K562 (cell line): ENCODE data around the gene C1orf74. TPM values are rescaled to one million over a fixed set of nuclear protein-coding genes. Genes with fewer than 3 reads are reported as not detected.

Experiments used
- ATAC-seq: fragments of 200-7000 bp; cut with Tn5 transposase; 3 replicates; pipeline ENCODE4 v1.9.1; 2020; ENCODE audit warnings: moderate library complexity
- BruUV-seq: library from RNA; stranded (reverse); fragments of 400-500 nt; replicated peaks from 2 replicates; lab custom pipeline; 2021; lab: Mats Ljungman, UMichigan
- CTCF ChIA-PET: fragments of 300-600 bp; formaldehyde crosslinking; extraction: SDS; loops from one replicate; lab custom pipeline; 2021; ENCODE audit warnings: low intra/inter-chr PET ratio; lab: Yijun Ruan, JAX
- POLR2A ChIA-PET: fragments of 300-600, 350-650 bp; sonication (Branson Sonifier 250); formaldehyde crosslinking; extraction: SDS; loops from one replicate; lab custom pipeline; 2021; ENCODE audit warnings: antibody characterized with exemption, inconsistent platforms; lab: Yijun Ruan, JAX
- DNase-seq, 4 experiments: peaks; one replicate each; pipeline versions ENCODE4 v3.0.0 to v3.0.0-alpha.2; 2011 to 2018; ENCODE audit warnings: low spot score in 3 of 4, mixed read lengths in 3 of 4; ENCODE audit errors: extremely low read depth in 1 of 4
- FAIRE-seq: peaks from 2 replicates; lab custom pipeline; 2011; peaks lifted over from hg19 to GRCh38; lab: Jason Lieb, UNC
- H2AFZ ChIP-seq: 2 replicates; pipeline ENCODE4 v1.6.0; 2011; ENCODE audit warnings: low read depth, low read length, control low read depth, inconsistent platforms
- H3K27ac ChIP-seq: fragments of 200-600 bp; 3 replicates; pipeline ENCODE4 v1.8.0; 2011; ENCODE audit warnings: low read depth, mild to moderate bottlenecking, control low read depth, inconsistent platforms, low read length, moderate library complexity, mixed read lengths; ENCODE audit errors: extremely low read depth
- H3K27me3 ChIP-seq, 2 experiments: fragments of 300-600 bp in 1 of 2; 2 replicates in 1 of 2; 3 replicates in 1 of 2; pipeline versions ENCODE4 v1.6.0 to v1.8.0; 2011; ENCODE audit warnings: inconsistent platforms in 2 of 2, low read length in 2 of 2, mild to moderate bottlenecking in 1 of 2, mixed read lengths in 1 of 2, moderate library complexity in 1 of 2; ENCODE audit not compliant: control insufficient read depth in 2 of 2, insufficient read depth in 2 of 2
- H3K36me3 ChIP-seq: fragments of 300-600 bp; 3 replicates; pipeline ENCODE4 v1.8.0; 2011; ENCODE audit warnings: mild to moderate bottlenecking, low read length, inconsistent platforms; ENCODE audit not compliant: control insufficient read depth, insufficient read depth
- H3K4me1 ChIP-seq, 2 experiments: fragments of 200-600 bp in 1 of 2; replicated peaks in 1 of 2; 2 replicates in 1 of 2; 3 replicates in 1 of 2; pipeline versions ENCODE4 v1.5.1 to v1.8.0; 2011; ENCODE audit warnings: inconsistent platforms in 2 of 2, low read length in 2 of 2, mild to moderate bottlenecking in 1 of 2, mixed read lengths in 1 of 2, moderate library complexity in 1 of 2; ENCODE audit not compliant: control insufficient read depth in 2 of 2, insufficient read depth in 2 of 2
- H3K4me2 ChIP-seq: 2 replicates; pipeline ENCODE4 v1.6.1; 2011; ENCODE audit warnings: low read length, control low read depth, inconsistent platforms, mixed read lengths; ENCODE audit not compliant: insufficient read depth
- H3K4me3 ChIP-seq: fragments of 200-600 bp; sonication (generic), shearing (Covaris generic); 2 replicates; pipeline ENCODE4 v1.5.1; 2016; ENCODE audit warnings: control low read depth, inconsistent platforms
- H3K79me2 ChIP-seq: fragments of 200-600 bp; 3 replicates; pipeline ENCODE4 v1.8.0; 2011; ENCODE audit warnings: low read length, inconsistent platforms; ENCODE audit not compliant: control insufficient read depth, insufficient read depth
- H3K9ac ChIP-seq, 2 experiments: 2 replicates each; pipeline versions ENCODE4 v1.6.0 to v1.6.1; 2011; ENCODE audit warnings: low read depth in 2 of 2, low read length in 2 of 2, control low read depth in 1 of 2, inconsistent platforms in 1 of 2, mild to moderate bottlenecking in 1 of 2, mixed read lengths in 1 of 2; ENCODE audit not compliant: insufficient read depth in 1 of 2
- H3K9me1 ChIP-seq: one replicate; pipeline ENCODE4 v1.6.0; 2011; ENCODE audit warnings: inconsistent platforms, mild to moderate bottlenecking, low read length, moderate library complexity; ENCODE audit not compliant: control insufficient read depth, insufficient read depth
- H3K9me3 ChIP-seq: replicated peaks from 2 replicates; pipeline ENCODE4 v1.5.1; 2011; ENCODE audit warnings: low read depth, low read length, inconsistent platforms; ENCODE audit not compliant: control insufficient read depth, insufficient read depth
- H4K20me1 ChIP-seq: replicated peaks from 2 replicates; pipeline ENCODE4 v1.6.1; 2011; ENCODE audit warnings: low read length, inconsistent platforms, mixed read lengths; ENCODE audit not compliant: control insufficient read depth, insufficient read depth
- EP300 ChIP-seq: IDR thresholded peaks from 2 replicates; pipeline ENCODE4 v1.6.1; 2012; ENCODE audit warnings: low read length, improper control_type of control experiment
- FOXP1 ChIP-seq: sonication (generic); formaldehyde crosslinking; IDR thresholded peaks from 2 replicates; pipeline ENCODE4 v1.8.0; 2022; ENCODE audit warnings: mild to moderate bottlenecking, missing genetic modification reagents
- GABPA ChIP-seq: fragments of 200-800 bp; sonication (Bioruptor generic); conservative IDR thresholded peaks from 2 replicates; pipeline ENCODE4 v1.6.1; 2016; ENCODE audit warnings: low read depth, missing genetic modification characterization, missing compliant biosample characterization
- KAT7 ChIP-seq: sonication (generic); formaldehyde crosslinking; IDR thresholded peaks from 2 replicates; pipeline ENCODE4 v1.8.0; 2022; ENCODE audit warnings: missing genetic modification reagents, mild to moderate bottlenecking, borderline replicate concordance
- NFE2 ChIP-seq: IDR thresholded peaks from 2 replicates; pipeline ENCODE4 v1.6.1; 2014; ENCODE audit warnings: antibody characterized with exemption, low read depth
- PCBP1 ChIP-seq: fragments of 200-400 bp; formaldehyde crosslinking; IDR thresholded peaks from 2 replicates; pipeline ENCODE4 v1.6.1; 2018; ENCODE audit warnings: mild to moderate bottlenecking, low read depth, low read length; ENCODE audit not compliant: poor library complexity, severe bottlenecking
- PHF20 ChIP-seq: fragments of 450-650 bp; IDR thresholded peaks from 2 replicates; pipeline ENCODE4 v1.6.1; 2018; ENCODE audit not compliant: partially characterized antibody
- SUPT5H ChIP-seq: fragments of 450-650 bp; IDR thresholded peaks from 2 replicates; pipeline ENCODE4 v1.6.1; 2016
- ZNF197 ChIP-seq: fragments of 200-800 bp; sonication (Bioruptor generic); IDR thresholded peaks from 2 replicates; pipeline ENCODE4 v1.6.1; 2016; ENCODE audit warnings: low read depth, missing genetic modification characterization, missing compliant biosample characterization
- ZNF217 ChIP-seq: sonication (generic); formaldehyde crosslinking; IDR thresholded peaks from 2 replicates; pipeline ENCODE4 v1.8.0; 2022; ENCODE audit warnings: mild to moderate bottlenecking, missing genetic modification reagents
- ZNF79 ChIP-seq: fragments of 250-450 bp; sonication (Bioruptor Pico); IDR thresholded peaks from 2 replicates; pipeline ENCODE4 v1.4.0; 2020; ENCODE audit warnings: low read depth, mild to moderate bottlenecking, moderate library complexity
- WGBS: fragments of 100-300 bp; shearing (Covaris generic); methylation state at CpG from one replicate; pipeline ENCODE4 v1.1.6; 2016; ENCODE audit warnings: low coverage, mixed read lengths; ENCODE audit not compliant: insufficient coverage; ENCODE audit errors: missing lambda C conversion rate; 5-methylcytosine and 5-hydroxymethylcytosine counted together
- in situ Hi-C: fragments of 300-500 bp; cut with MboI; formaldehyde crosslinking; loops from 4 replicates; pipeline ENCODE4 v1.15.0; 2018; ENCODE audit warnings: inconsistent platforms, mixed read lengths
- intact Hi-C: fragments of 100-400 bp; cut with micrococcal nuclease; formaldehyde crosslinking; loops from 2 replicates; pipeline ENCODE4 v1.14.2; 2022
- polyA plus RNA-seq, 8 experiments: library from polyadenylated mRNA; depleted of rRNA in 4 of 8; stranded (reverse) in 5 of 8; unstranded in 3 of 8; fragments of >200 nt; fragmentation: Nextera tagmentation in 2 of 8; fragmentation: Illumina TruSeq in 1 of 8; extraction: Ambion mirVana in 2 of 8; extraction: Trizol in 1 of 8; gene quantifications; 2 replicates each; pipeline versions ENCODE4 v1.2.1 to v1.2.3, GENCODE V29; 2011 to 2014; ENCODE audit warnings: inconsistent platforms in 1 of 8, missing spikeins in 1 of 8
- total RNA-seq, 7 experiments: library from RNA; depleted of rRNA in 6 of 7; stranded (reverse); fragments of >200 nt in 6 of 7; fragmentation: Illumina TruSeq in 2 of 7; extraction: Trizol in 2 of 7; gene quantifications; 2 replicates each; pipeline versions ENCODE4 v1.2.1 to v1.2.3, GENCODE V29; 2011 to 2021; ENCODE audit warnings: low replicate concordance in 1 of 7
- TF ChIP-seq, protein P1 (sequence below): IDR thresholded peaks from 2 replicates; pipeline ENCODE4 v1.6.1; 2011; ENCODE audit warnings: borderline replicate concordance, low read depth, mild to moderate bottlenecking, moderate library complexity, low read length; ENCODE audit not compliant: insufficient read depth, poor library complexity, severe bottlenecking
- TF ChIP-seq, protein P2 (sequence below), 3 experiments: IDR thresholded peaks in 2 of 3; conservative IDR thresholded peaks in 1 of 3; 2 replicates each; pipeline ENCODE4 v1.5.1; 2011 to 2012; ENCODE audit warnings: low read length in 3 of 3, mild to moderate bottlenecking in 3 of 3, control low read depth in 2 of 3, improper control_type of control experiment in 1 of 3, inconsistent platforms in 1 of 3, low read depth in 1 of 3, mixed read lengths in 1 of 3, moderate library complexity in 1 of 3; ENCODE audit not compliant: insufficient read depth in 2 of 3

Gene C1orf74
- total and polyA plus RNA-seq, 9 of the 15 experiments (the other 6 are each of a cell fraction or from before 2014, with no cell fraction given), result 4.0 to 7.6 (median 5.7) TPM

DNA sequence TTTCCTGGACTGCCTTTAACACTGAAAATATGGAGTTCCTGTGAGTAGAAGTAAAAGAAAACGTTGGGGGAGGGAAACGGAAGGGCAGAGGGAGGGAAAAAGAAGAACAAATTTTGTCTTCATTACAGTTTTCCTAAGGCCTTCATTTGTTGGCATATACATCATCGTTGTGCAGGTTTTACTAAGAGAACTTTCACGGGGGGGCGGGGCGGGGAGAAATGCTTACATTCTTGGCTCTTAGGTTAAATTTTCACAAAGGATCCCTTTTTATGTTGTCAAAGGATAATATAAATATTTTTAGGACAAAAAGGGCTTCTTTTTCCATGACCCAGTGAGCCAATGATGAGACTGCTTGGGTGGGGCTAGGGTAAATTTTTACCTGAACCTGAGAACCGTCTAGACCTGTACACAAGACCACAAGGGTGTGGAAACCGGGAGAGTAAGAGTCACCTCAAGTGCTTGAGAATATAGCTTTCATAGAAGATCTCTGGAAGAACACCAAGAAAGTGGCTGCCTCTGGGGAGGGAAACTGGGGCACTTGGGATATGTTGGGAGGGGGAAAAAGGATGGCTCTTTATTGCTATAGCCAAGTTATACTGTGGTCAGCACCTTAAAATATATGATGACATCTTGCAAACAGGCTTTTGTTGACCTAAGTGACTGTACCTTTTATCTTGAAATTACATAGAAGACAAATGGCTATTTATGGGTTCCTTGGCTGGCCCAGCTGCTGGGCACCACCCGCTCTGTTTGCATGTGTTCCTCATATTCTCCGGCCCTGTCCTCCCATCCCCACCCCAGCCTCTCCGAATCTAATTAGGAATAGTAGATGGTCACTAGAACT, 41.5 kb upstream of the C1orf74 start (continued):
- TF ChIP-seq KAT7 (CRISPR knock-in tag) (no peak), PCBP1 (no peak), NFE2 (no peak), PHF20 (no peak), ZNF79 (no peak)

DNA sequence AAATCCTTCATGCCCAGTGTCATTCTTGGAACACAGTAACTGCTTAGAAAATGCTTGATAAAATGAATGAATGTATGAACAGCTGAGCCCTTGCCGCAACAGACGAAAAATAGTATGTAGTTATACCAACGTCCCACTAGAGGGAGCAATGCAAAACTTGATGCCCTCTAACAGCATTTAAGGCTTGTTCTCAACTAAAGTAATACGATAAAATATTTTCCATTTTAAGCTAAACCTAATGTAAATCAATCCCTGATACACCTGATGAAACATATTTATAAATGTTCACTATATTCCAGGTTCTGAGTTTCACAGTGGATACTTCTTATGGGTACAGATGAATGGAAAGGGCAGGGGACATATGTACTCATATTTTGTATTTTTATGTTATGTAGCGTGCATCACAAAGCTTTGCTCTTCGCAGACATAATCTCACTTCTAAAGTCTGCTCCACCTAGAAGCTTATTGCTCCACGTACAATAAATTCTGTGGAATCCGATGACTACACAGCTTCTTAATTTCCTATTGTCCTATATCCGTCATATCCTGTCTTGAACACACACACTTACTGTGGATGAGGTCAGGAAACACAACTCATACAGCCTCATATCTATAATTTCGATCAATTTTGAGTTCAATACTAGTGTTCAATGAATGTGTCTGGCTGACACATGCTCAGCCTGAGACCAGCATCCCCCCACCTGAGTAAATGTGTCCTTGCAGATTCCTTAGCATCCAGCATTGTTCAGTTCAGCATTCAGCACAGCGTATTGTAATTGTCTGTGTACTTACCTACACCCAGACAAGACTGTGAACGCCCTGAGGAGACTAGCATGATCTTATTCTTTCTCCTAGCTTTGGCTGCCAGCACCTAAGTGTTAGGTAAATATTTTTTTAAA, 39.0 kb upstream of the C1orf74 start:
- H2AFZ ChIP-seq, result peak overlapping the region; percentile 79
- intact Hi-C loops (loop anchor here (1.0 kb wide), 1 partner anchor 38 kb away; no protein-coding TSS in a partner anchor), in situ Hi-C loops (no loop called here)
- peak; percentile 63 to 79 (median 66) for DNase-seq
- H4K20me1 ChIP-seq, result no peaks in the 10 kb centered on the region
- peaks cover 7% of the 10 kb centered on the region for H3K79me2 ChIP-seq
- 27% methylated on average over 12 of the region's 12 CpGs for WGBS
- no peaks in the 10 kb centered on the region for H3K9me1 ChIP-seq
- BruUV-seq, result no TSS peak
- peaks cover 7 to 8% of the 10 kb centered on the region in 2 experiments; a peak in 3 of 5 replicates for H3K27me3 ChIP-seq
- CTCF ChIA-PET, result interaction anchor here (0.8 to 1.2 kb wide), 2 partner anchors 39 to 247 kb away, joined by 3 read pairs; partner anchors contain the start of gene C1orf74
- POLR2A ChIA-PET, result interaction anchor here (0.6 to 1.7 kb wide), 6 partner anchors 8 to 1305 kb away, joined by 3 to 6 read pairs (median 4); no protein-coding TSS in a partner anchor
- no peaks in the 10 kb centered on the region for H3K9me3 ChIP-seq
- H3K36me3 ChIP-seq, result no peaks in the 10 kb centered on the region
- peak; percentile 54 for ATAC-seq
- no peak overlapping the region for H3K9ac ChIP-seq
- peak overlapping the region; percentile 35 for H3K4me2 ChIP-seq
- no peak overlapping the region for H3K4me3 ChIP-seq
- no peak overlapping the region for H3K27ac ChIP-seq
- FAIRE-seq, result peak; percentile 80
- peaks cover 0 to 17% of the 10 kb centered on the region in 2 experiments; a peak in 3 of 5 replicates for H3K4me1 ChIP-seq
- TF ChIP-seq ZNF217 (CRISPR knock-in tag), result no peak
- TF ChIP-seq, protein P1, sequence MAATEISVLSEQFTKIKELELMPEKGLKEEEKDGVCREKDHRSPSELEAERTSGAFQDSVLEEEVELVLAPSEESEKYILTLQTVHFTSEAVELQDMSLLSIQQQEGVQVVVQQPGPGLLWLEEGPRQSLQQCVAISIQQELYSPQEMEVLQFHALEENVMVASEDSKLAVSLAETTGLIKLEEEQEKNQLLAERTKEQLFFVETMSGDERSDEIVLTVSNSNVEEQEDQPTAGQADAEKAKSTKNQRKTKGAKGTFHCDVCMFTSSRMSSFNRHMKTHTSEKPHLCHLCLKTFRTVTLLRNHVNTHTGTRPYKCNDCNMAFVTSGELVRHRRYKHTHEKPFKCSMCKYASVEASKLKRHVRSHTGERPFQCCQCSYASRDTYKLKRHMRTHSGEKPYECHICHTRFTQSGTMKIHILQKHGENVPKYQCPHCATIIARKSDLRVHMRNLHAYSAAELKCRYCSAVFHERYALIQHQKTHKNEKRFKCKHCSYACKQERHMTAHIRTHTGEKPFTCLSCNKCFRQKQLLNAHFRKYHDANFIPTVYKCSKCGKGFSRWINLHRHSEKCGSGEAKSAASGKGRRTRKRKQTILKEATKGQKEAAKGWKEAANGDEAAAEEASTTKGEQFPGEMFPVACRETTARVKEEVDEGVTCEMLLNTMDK, result no peak
- TF ChIP-seq GABPA, result no peak
- no peak for TF ChIP-seq ZNF197 (CRISPR knock-in tag)
- no peak for TF ChIP-seq EP300
- TF ChIP-seq, protein P2, sequence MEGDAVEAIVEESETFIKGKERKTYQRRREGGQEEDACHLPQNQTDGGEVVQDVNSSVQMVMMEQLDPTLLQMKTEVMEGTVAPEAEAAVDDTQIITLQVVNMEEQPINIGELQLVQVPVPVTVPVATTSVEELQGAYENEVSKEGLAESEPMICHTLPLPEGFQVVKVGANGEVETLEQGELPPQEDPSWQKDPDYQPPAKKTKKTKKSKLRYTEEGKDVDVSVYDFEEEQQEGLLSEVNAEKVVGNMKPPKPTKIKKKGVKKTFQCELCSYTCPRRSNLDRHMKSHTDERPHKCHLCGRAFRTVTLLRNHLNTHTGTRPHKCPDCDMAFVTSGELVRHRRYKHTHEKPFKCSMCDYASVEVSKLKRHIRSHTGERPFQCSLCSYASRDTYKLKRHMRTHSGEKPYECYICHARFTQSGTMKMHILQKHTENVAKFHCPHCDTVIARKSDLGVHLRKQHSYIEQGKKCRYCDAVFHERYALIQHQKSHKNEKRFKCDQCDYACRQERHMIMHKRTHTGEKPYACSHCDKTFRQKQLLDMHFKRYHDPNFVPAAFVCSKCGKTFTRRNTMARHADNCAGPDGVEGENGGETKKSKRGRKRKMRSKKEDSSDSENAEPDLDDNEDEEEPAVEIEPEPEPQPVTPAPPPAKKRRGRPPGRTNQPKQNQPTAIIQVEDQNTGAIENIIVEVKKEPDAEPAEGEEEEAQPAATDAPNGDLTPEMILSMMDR (IDR thresholded peaks at IDR 0.05 in 2 of 3, conservative IDR thresholded peaks at IDR 0.05 in 1 of 3; ENCODE audit: insufficient read depth in 2 of 3, low read depth in 1 of 3, low read length in 3 of 3), result peak; percentile 64 to 86 (median 83)
- TF ChIP-seq FOXP1 (CRISPR knock-in tag), result no peak
- no peak for TF ChIP-seq SUPT5H
